HUES6 (cell line): ENCODE results near the gene PKD1.
"Not testable (repeated sequence)": the region's sequence is repeated elsewhere in the genome, so short reads cannot be mapped to it uniquely, and the experiment has no call there.

Source experiments
- H3K27ac ChIP-seq: 2 replicates; pipeline ENCODE4 v1.7.0; 2013; ENCODE audit warnings: low read depth, mild to moderate bottlenecking, low read length, inconsistent platforms
- H3K27me3 ChIP-seq: 2 replicates; pipeline ENCODE4 v1.6.1; 2013; ENCODE audit warnings: low read length; ENCODE audit not compliant: control insufficient read depth, insufficient read depth
- H3K36me3 ChIP-seq: 2 replicates; pipeline ENCODE4 v1.6.1; 2013; ENCODE audit warnings: low read length; ENCODE audit not compliant: control insufficient read depth, insufficient read depth
- H3K4me1 ChIP-seq: 2 replicates; pipeline ENCODE4 v1.6.1; 2013; ENCODE audit warnings: low read length; ENCODE audit not compliant: control insufficient read depth, insufficient read depth
- H3K4me3 ChIP-seq: 2 replicates; pipeline ENCODE4 v1.5.1; 2013; ENCODE audit warnings: low read depth, low read length
- H3K9ac ChIP-seq: one replicate; pipeline ENCODE4 v1.6.1; 2013; ENCODE audit warnings: mild to moderate bottlenecking, low read length
- H3K9me3 ChIP-seq: 2 replicates; pipeline ENCODE4 v1.6.1; 2013; ENCODE audit warnings: low read depth, low read length; ENCODE audit not compliant: control insufficient read depth, insufficient read depth

The PKD1 gene

GRCh38 chr16:2111412-2112335 is 24.0 kb downstream of the PKD1 start:
- not testable (repeated sequence) for H3K9ac ChIP-seq, H3K9me3 ChIP-seq, H3K4me3 ChIP-seq, H3K27ac ChIP-seq, H3K27me3 ChIP-seq, H3K4me1 ChIP-seq
- H3K36me3 ChIP-seq: peaks cover 39% of the 10 kb centered on the region

- not testable (repeated sequence) for H3K9me3 ChIP-seq, H3K27me3 ChIP-seq, H3K4me3 ChIP-seq, H3K9ac ChIP-seq, H3K4me1 ChIP-seq, H3K27ac ChIP-seq
- peaks cover 39% of the 10 kb centered on the region for H3K36me3 ChIP-seq
These were observed 24.7 kb downstream of the PKD1 start for GRCh38 chr16:2111009-2111353.

GRCh38 chr16:2110332-2111008 is 25.2 kb downstream of the PKD1 start:
- not testable (repeated sequence) for H3K4me3 ChIP-seq, H3K9me3 ChIP-seq, H3K9ac ChIP-seq, H3K27ac ChIP-seq, H3K27me3 ChIP-seq, H3K4me1 ChIP-seq
- peaks cover 43% of the 10 kb centered on the region for H3K36me3 ChIP-seq

DNA sequence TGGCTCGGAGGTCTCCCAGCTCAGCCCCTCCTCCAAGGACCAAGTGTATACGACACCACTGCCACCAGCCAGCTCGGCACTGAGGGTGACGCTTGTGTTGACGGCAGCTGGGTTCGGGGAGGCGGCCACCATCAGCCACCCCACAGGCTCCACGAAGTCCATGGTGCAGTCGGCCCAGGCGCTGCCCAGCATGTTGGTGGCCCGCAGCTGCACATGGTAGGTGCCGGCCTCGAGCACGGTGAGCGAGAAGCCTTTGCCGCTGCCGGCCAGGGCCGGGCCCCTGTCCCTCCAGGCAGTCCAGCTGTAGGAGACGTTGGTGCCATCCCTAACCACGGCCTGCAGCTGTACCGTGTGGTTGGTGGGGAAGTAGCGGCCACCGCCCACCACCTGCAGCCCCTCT is 25.8 kb downstream of the PKD1 start:
- H3K27me3 ChIP-seq, H3K4me1 ChIP-seq, H3K4me3 ChIP-seq, H3K9ac ChIP-seq, H3K27ac ChIP-seq, H3K9me3 ChIP-seq: not testable (repeated sequence)
- peaks cover 43% of the 10 kb centered on the region for H3K36me3 ChIP-seq

GRCh38 chr16:2109271-2109580 is 26.5 kb downstream of the PKD1 start:
- not testable (repeated sequence) for H3K4me3 ChIP-seq, H3K9me3 ChIP-seq, H3K27me3 ChIP-seq, H3K9ac ChIP-seq, H3K27ac ChIP-seq, H3K4me1 ChIP-seq
- peaks cover 43% of the 10 kb centered on the region for H3K36me3 ChIP-seq

DNA sequence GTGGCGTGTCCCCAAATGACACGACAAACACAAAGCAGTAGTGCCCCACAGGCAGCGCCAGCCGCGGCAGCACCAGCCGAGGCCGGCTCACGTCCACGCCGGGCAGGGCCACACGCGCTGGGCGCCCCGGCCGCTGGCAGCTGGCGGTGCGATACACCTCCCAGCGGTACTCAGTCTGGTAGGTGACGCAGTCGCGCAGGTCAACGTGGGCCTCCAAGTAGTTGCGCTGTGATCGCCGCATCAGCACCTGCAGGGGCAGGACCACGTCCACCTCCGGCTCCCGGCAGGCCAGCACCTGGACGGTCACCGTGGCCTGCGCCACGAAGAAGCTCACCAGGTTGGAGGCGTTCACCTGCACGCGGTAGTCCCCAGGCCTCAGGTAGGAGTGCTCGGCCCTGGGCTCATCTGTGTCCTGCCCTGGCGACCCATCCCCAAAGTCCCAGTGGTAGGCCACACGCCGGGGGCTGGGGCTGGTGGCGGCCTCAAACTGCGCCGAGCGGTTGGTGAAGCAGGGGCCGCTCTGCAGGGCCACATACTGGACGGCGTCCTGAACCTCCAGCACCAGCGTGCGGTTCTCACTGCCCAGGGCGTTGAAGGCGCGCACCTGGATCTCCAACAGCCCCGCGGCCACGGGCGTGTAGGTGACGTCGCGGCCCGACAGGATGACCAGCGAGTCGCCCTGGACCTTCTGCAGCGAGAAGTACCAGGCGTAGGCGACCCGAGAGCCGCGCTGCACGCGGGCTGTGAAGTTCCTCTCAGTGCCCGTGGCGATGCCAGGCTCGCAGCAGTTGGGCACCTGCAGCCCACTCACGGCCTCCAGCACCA is 27.0 kb downstream of the PKD1 start:
- not testable (repeated sequence) for H3K27ac ChIP-seq, H3K27me3 ChIP-seq, H3K9ac ChIP-seq, H3K4me3 ChIP-seq, H3K9me3 ChIP-seq, H3K4me1 ChIP-seq
- H3K36me3 ChIP-seq: peaks cover 42% of the 10 kb centered on the region

DNA sequence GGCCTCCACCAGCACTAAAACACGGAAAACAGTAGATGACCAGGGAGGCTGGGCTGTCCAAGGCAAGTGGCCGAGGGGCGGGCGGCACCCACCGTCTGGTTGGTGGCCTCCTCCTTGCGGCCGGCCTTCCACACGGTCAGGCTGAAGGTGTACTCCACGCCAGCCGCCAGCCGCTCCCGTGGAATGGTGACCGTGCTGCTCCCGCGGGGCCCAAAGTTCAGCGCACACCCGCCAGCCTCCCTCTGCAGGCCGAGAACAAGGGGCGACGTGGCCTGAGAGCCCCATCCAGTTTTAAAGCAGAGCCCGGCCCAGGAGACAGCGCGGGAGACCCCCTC is 27.9 kb downstream of the PKD1 start:
- peaks cover 42% of the 10 kb centered on the region for H3K36me3 ChIP-seq
- H3K4me1 ChIP-seq, H3K4me3 ChIP-seq: not testable (repeated sequence)

DNA sequence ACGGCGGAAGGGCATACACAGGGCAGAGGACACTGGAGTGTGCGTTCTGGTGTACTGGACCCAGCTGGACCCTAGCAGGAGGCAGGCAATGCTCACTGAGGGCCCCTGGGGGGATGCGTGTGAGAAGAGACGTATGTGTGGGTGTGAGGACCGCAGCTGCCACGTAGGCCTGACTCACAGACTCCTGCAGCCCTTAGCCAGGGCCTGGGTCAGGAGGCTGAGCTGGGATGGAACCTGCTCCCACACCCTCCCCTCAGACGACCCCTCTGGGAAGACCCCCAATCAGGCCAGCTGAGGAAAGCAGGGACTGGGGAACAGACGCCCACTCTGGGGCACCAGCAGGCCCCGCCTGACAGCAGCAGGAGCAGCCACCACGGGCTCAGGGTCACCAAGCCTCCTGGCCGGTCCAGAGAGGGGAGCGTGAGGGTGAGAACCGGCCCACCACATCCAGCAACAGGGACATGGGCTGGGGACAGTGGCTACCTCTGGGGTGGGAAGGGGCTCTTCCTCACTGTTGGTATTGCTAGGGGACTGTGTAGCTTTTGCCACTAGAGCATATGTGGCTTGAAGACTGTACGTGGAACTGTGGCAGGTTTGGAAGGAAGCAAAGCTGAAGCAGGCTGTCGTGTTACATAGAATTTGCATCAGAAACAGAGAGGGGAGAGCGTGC is 28.4 kb downstream of the PKD1 start:
- H3K36me3 ChIP-seq: peaks cover 45% of the 10 kb centered on the region
- not testable (repeated sequence) for H3K4me1 ChIP-seq, H3K9me3 ChIP-seq, H3K27me3 ChIP-seq, H3K4me3 ChIP-seq, H3K27ac ChIP-seq, H3K9ac ChIP-seq

More for the DNA sequence above, 27.9 kb downstream of the PKD1 start:
- H3K9me3 ChIP-seq, H3K27ac ChIP-seq, H3K9ac ChIP-seq, H3K27me3 ChIP-seq: not testable (repeated sequence)

DNA sequence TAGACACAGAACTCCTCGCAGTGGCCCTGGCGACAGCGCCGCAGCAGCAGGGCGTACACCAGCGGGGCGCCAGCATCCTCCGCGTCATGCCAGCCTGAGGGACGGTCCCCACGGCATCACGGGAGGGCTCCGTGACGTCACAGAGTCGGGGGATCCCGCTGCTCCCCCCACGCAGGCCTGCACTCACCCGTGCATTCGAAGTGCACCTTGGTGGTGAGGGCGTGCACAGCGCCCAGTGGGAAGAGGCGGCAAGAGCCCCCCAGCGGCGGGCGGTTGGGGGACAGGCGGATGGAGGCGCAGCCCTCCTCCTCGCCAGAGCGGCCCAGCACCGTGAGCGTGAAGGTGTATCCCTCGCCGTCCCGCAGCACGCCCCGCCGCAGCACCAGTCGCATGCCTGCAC is 29.5 kb downstream of the PKD1 start:
- H3K9ac ChIP-seq, H3K4me1 ChIP-seq, H3K9me3 ChIP-seq, H3K4me3 ChIP-seq, H3K27me3 ChIP-seq, H3K27ac ChIP-seq: not testable (repeated sequence)
- peaks cover 50% of the 10 kb centered on the region for H3K36me3 ChIP-seq

GRCh38 chr16:2105769-2106168 is 29.9 kb downstream of the PKD1 start:
- not testable (repeated sequence) for H3K4me3 ChIP-seq, H3K27me3 ChIP-seq, H3K4me1 ChIP-seq, H3K9ac ChIP-seq, H3K27ac ChIP-seq, H3K9me3 ChIP-seq
- H3K36me3 ChIP-seq: peaks cover 47% of the 10 kb centered on the region

GRCh38 chr16:2105291-2105690 is 30.4 kb downstream of the PKD1 start:
- H3K9me3 ChIP-seq, H3K4me3 ChIP-seq, H3K27me3 ChIP-seq, H3K27ac ChIP-seq, H3K4me1 ChIP-seq, H3K9ac ChIP-seq: not testable (repeated sequence)
- peaks cover 49% of the 10 kb centered on the region for H3K36me3 ChIP-seq
